ENCODE data around the gene SFTPD.
"Not testable (repeated sequence)": the region's sequence is repeated elsewhere in the genome, so short reads cannot be mapped to it uniquely, and the experiment has no call there.

The SFTPD gene

GRCh38 chr10:79923669-79924068 is 25.2 kb downstream of the SFTPD start:
- DNase-seq = no peak

- no peak for DNase-seq
Observed at GRCh38 chr10:79923145-79923544, 25.8 kb downstream of the SFTPD start.

GRCh38 chr10:79922011-79922412 is 26.9 kb downstream of the SFTPD start:
- DNase-seq = not testable (repeated sequence)

GRCh38 chr10:79915838-79916237 is 33.1 kb downstream of the SFTPD start:
- not testable (repeated sequence) for DNase-seq

- not testable (repeated sequence) for DNase-seq
Observed at GRCh38 chr10:79914512-79914911, 34.4 kb downstream of the SFTPD start.

- no peak for DNase-seq
Observed at GRCh38 chr10:79910836-79911235, 38.1 kb downstream of the SFTPD start.

GRCh38 chr10:79910344-79910743 is 38.6 kb downstream of the SFTPD start:
- no peak for DNase-seq

GRCh38 chr10:79905322-79906314 is 43.3 kb downstream of the SFTPD start:
- DNase-seq = no peak

- DNase-seq = peak; percentile 15
Observed at GRCh38 chr10:79904671-79905321, 44.1 kb downstream of the SFTPD start.

- DNase-seq = not testable (repeated sequence)
Observed at GRCh38 chr10:79901571-79901970, 47.3 kb downstream of the SFTPD start.

GRCh38 chr10:79898597-79899325 is 50.1 kb downstream of the SFTPD start:
- DNase-seq = no peak

GRCh38 chr10:79892896-79893295 is 56.0 kb downstream of the SFTPD start:
- DNase-seq = not testable (repeated sequence)

- DNase-seq = no peak
Observed at GRCh38 chr10:79890469-79890868, 58.4 kb downstream of the SFTPD start.

- not testable (repeated sequence) for DNase-seq
Observed at GRCh38 chr10:79888984-79889383, 59.9 kb downstream of the SFTPD start.
